Right renal cortex interstitium (tissue), 3 donors: ENCODE results near the gene EPHB4. TPM values are rescaled to one million over a fixed set of nuclear protein-coding genes. Genes with fewer than 3 reads are reported as not detected.

Experiments used
- polyA plus RNA-seq, 3 donors: library from polyadenylated mRNA; unstranded; fragments of 120-200 nt; gene quantifications; one replicate each; pipeline ENCODE4 v1.2.1, GENCODE V29; 2013; ENCODE audit not compliant: insufficient read length in 3 of 3

Gene EPHB4
- polyA plus RNA-seq, 3 donors: 77.9 to 101 (median 81.5) TPM

Other genes with a start within 250 kb of the EPHB4 start
- gene LRCH4, start 241.4 kb downstream of the EPHB4 start, polyA plus RNA-seq: 10 to 100 TPM; 22.9 to 25.5 (median 23.3) TPM
- gene FBXO24, start 241.2 kb downstream of the EPHB4 start, polyA plus RNA-seq: 1 to 10 TPM; 1.3 to 1.4 (median 1.4) TPM
- gene PCOLCE, start 225.2 kb downstream of the EPHB4 start, polyA plus RNA-seq: 10 to 100 TPM; 76.9 to 87.6 (median 81.8) TPM
- gene MOSPD3, start 215.0 kb downstream of the EPHB4 start, polyA plus RNA-seq: 10 to 100 TPM; 21.6 to 24.0 (median 23.8) TPM
- gene TFR2, start 186.0 kb downstream of the EPHB4 start, polyA plus RNA-seq: under 1 TPM; 0.43 to 0.79 (median 0.78) TPM
- gene ACTL6B, start 171.1 kb downstream of the EPHB4 start, polyA plus RNA-seq: not detected
- gene GNB2, start 153.8 kb downstream of the EPHB4 start, polyA plus RNA-seq: 100 to 1,000 TPM; 164 to 210 (median 185) TPM
- gene GIGYF1, start 133.3 kb downstream of the EPHB4 start, polyA plus RNA-seq: 10 to 100 TPM; 27.1 to 30.1 (median 27.1) TPM
- gene POP7, start 121.4 kb downstream of the EPHB4 start, polyA plus RNA-seq: 10 to 100 TPM; 22.5 to 25.9 (median 23.3) TPM
- gene EPO, start 107.1 kb downstream of the EPHB4 start, polyA plus RNA-seq: under 1 TPM in 2 of 3 donors, not detected in 1; 0.10 to 0.11 TPM
- gene ZAN, start 93.9 kb downstream of the EPHB4 start, polyA plus RNA-seq: under 1 TPM in 1 of 3 donors, not detected in 2; 0.03 TPM
- 10 to 100 TPM; 17.2 to 19.8 (median 17.6) TPM for gene SLC12A9, start 25.2 kb upstream of the EPHB4 start, polyA plus RNA-seq
- 10 to 100 TPM; 63.9 to 74.3 (median 64.5) TPM for gene TRIP6, start 39.9 kb upstream of the EPHB4 start, polyA plus RNA-seq
- 100 to 1,000 TPM; 136 to 156 (median 154) TPM for gene SRRT, start 47.6 kb upstream of the EPHB4 start, polyA plus RNA-seq
- 1 to 10 TPM in 2 of 3 donors, under 1 TPM in 1; 0.96 to 2.3 (median 1.9) TPM for gene UFSP1, start 62.2 kb upstream of the EPHB4 start, polyA plus RNA-seq
- 1 to 10 TPM; 3.2 to 3.7 (median 3.2) TPM for gene ACHE, start 68.4 kb upstream of the EPHB4 start, polyA plus RNA-seq
- under 1 TPM; 0.25 to 0.71 (median 0.43) TPM for gene MUC3A, start 122.0 kb upstream of the EPHB4 start, polyA plus RNA-seq
- gene MUC12, start 142.0 kb upstream of the EPHB4 start, polyA plus RNA-seq: under 1 TPM in 1 of 3 donors, not detected in 2; 0.42 TPM
- not detected for gene MUC17, start 192.6 kb upstream of the EPHB4 start, polyA plus RNA-seq